GM23248 (cell line): Measurements from ENCODE around the gene MPND. TPM values are rescaled to one million over a fixed set of nuclear protein-coding genes. Genes with fewer than 3 reads are reported as not detected.
"Not testable (repeated sequence)": the region's sequence is repeated elsewhere in the genome, so short reads cannot be mapped to it uniquely, and the experiment has no call there.

Experiments used
- DNase-seq: peaks from one replicate; pipeline ENCODE4 v3.0.0-alpha.2; 2015
- H2AFZ ChIP-seq: fragments of 200-600 bp; sonication (generic); 2 replicates; pipeline ENCODE4 v1.6.1; 2016; ENCODE audit warnings: antibody characterized with exemption
- H3F3A ChIP-seq: fragments of 200-600 bp; sonication (generic); 2 replicates; pipeline ENCODE4 v1.6.1; 2016; ENCODE audit warnings: mild to moderate bottlenecking, antibody characterized with exemption, mixed run types; ENCODE audit not compliant: insufficient read depth
- H3K27ac ChIP-seq: fragments of 200-600 bp; sonication (generic); 2 replicates; pipeline ENCODE4 v1.5.1; 2016; ENCODE audit warnings: mild to moderate bottlenecking
- H3K27me3 ChIP-seq: fragments of 200-600 bp; sonication (generic); replicated peaks from 2 replicates; pipeline ENCODE4 v1.6.1; 2016; ENCODE audit warnings: mild to moderate bottlenecking; ENCODE audit not compliant: insufficient read depth
- H3K36me3 ChIP-seq: fragments of 200-600 bp; sonication (generic); 2 replicates; pipeline ENCODE4 v1.6.1; 2016; ENCODE audit warnings: low read depth, mild to moderate bottlenecking
- H3K4me1 ChIP-seq: fragments of 200-600 bp; sonication (generic); 2 replicates; pipeline ENCODE4 v1.6.1; 2016; ENCODE audit warnings: mild to moderate bottlenecking; ENCODE audit not compliant: insufficient read depth
- H3K4me2 ChIP-seq: fragments of 200-600 bp; sonication (generic); one replicate; pipeline ENCODE4 v1.6.1; 2016; ENCODE audit warnings: mild to moderate bottlenecking; ENCODE audit not compliant: unreplicated experiment
- H3K4me3 ChIP-seq: fragments of 200-600 bp; sonication (generic); 2 replicates; pipeline ENCODE4 v1.5.1; 2016; ENCODE audit warnings: mild to moderate bottlenecking
- H3K79me2 ChIP-seq: fragments of 200-600 bp; sonication (generic); 2 replicates; pipeline ENCODE4 v1.6.1; 2016; ENCODE audit warnings: mild to moderate bottlenecking; ENCODE audit not compliant: insufficient read depth
- H3K9ac ChIP-seq: fragments of 200-600 bp; sonication (generic); 2 replicates; pipeline ENCODE4 v1.6.1; 2016; ENCODE audit warnings: mild to moderate bottlenecking
- H3K9me2 ChIP-seq: fragments of 200-600 bp; sonication (generic); 2 replicates; pipeline ENCODE4 v1.6.1; 2016; ENCODE audit warnings: mixed run types, mild to moderate bottlenecking, moderate library complexity; ENCODE audit not compliant: insufficient read depth
- H3K9me3 ChIP-seq: fragments of 200-600 bp; sonication (generic); one replicate; pipeline ENCODE4 v1.6.1; 2017; ENCODE audit warnings: low read depth
- H4K20me1 ChIP-seq: fragments of 200-600 bp; sonication (generic); 2 replicates; pipeline ENCODE4 v1.6.0; 2016; ENCODE audit not compliant: insufficient read depth
- EZH2 ChIP-seq: fragments of 200-600 bp; sonication (generic); IDR thresholded peaks from 2 replicates; pipeline ENCODE4 v1.6.1; 2018; ENCODE audit warnings: antibody characterized with exemption, mild to moderate bottlenecking; ENCODE audit not compliant: insufficient read depth, poor library complexity, severe bottlenecking
- EZH2phosphoT487 ChIP-seq: fragments of 200-600 bp; sonication (generic); IDR thresholded peaks from 2 replicates; pipeline ENCODE4 v1.6.1; 2018; ENCODE audit warnings: antibody characterized with exemption, moderate library complexity, mild to moderate bottlenecking, low read depth; ENCODE audit not compliant: insufficient read depth
- WGBS, 2 experiments: methylation state at CpG; one replicate each; pipeline ENCODE4 v1.1.6; 2015 to 2017; ENCODE audit warnings: low lambda C conversion rate in 2 of 2, low coverage in 1 of 2; ENCODE audit errors: missing lambda C conversion rate in 2 of 2; 5-methylcytosine and 5-hydroxymethylcytosine counted together
- in situ Hi-C: fragments of 300-500 bp; cut with MboI; formaldehyde crosslinking; loops from 2 replicates; pipeline ENCODE4 v1.15.0; 2020
- polyA plus RNA-seq: library from polyadenylated mRNA; unstranded; fragments of >200 nt; fragmentation: Nextera tagmentation; extraction: Ambion mirVana; gene quantifications from 2 replicates; pipeline ENCODE4 v1.2.1, GENCODE V29; 2016
- total RNA-seq: library from RNA; depleted of rRNA; stranded (reverse); fragments of >200 nt; shearing (Covaris generic); gene quantifications from 2 replicates; pipeline ENCODE4 v1.2.3, GENCODE V29; 2014

Gene MPND
- total and polyA plus RNA-seq, 2 experiments from 2014 or later: 3.0 to 8.4 TPM

GRCh38 chr19:4327252-4327876 is 16.0 kb upstream of the MPND start:
- H3K9me2 ChIP-seq: no peaks in the 10 kb centered on the region
- 0 out of 2 replicates have a peak, but pooled peaks cover 5% of the 10 kb centered on the region for H3K27me3 ChIP-seq
- WGBS, 2 experiments: 1 to 2% methylated on average over 26 to 30 of the region's 30 CpGs
- no peaks in the 10 kb centered on the region for H4K20me1 ChIP-seq
- in situ Hi-C loops: no loop called here
- peak overlapping the region; percentile 76 for H2AFZ ChIP-seq
- no peaks in the 10 kb centered on the region for H3K79me2 ChIP-seq
- no peaks in the 10 kb centered on the region for H3K36me3 ChIP-seq
- H3K4me2 ChIP-seq: no peak overlapping the region
- no peaks in the 10 kb centered on the region for H3K4me1 ChIP-seq
- DNase-seq: peak; percentile 73
- H3K9ac ChIP-seq: no peak overlapping the region
- peak overlapping the region; percentile 66 for H3K4me3 ChIP-seq
- TF ChIP-seq EZH2phosphoT487: no peak
- TF ChIP-seq EZH2: no peak
- no peaks in the 10 kb centered on the region for H3K9me3 ChIP-seq
- H3K27ac ChIP-seq: no peak overlapping the region
- H3F3A ChIP-seq: no peaks in the 10 kb centered on the region

GRCh38 chr19:4327877-4328242 is 15.5 kb upstream of the MPND start:
- no peaks in the 10 kb centered on the region for H3K9me2 ChIP-seq
- in situ Hi-C loops: no loop called here
- H4K20me1 ChIP-seq: no peaks in the 10 kb centered on the region
- H3K4me1 ChIP-seq: no peaks in the 10 kb centered on the region
- TF ChIP-seq EZH2phosphoT487: no peak
- TF ChIP-seq EZH2: no peak
- H3K27me3 ChIP-seq: 0 out of 2 replicates have a peak, but pooled peaks cover 5% of the 10 kb centered on the region
- H3K36me3 ChIP-seq: no peaks in the 10 kb centered on the region
- peak overlapping the region; percentile 66 for H3K4me3 ChIP-seq
- H3K9me3 ChIP-seq: no peaks in the 10 kb centered on the region
- WGBS, 2 experiments: 10 to 11% methylated on average over 9 to 13 of the region's 13 CpGs
- no peak overlapping the region for H3K27ac ChIP-seq
- H3F3A ChIP-seq: no peaks in the 10 kb centered on the region
- H3K4me2 ChIP-seq: peak overlapping the region; percentile 38
- H3K9ac ChIP-seq: no peak overlapping the region
- no peak for DNase-seq
- H3K79me2 ChIP-seq: no peaks in the 10 kb centered on the region
- H2AFZ ChIP-seq: peak overlapping the region; percentile 76

GRCh38 chr19:4328243-4328990 is 14.9 kb upstream of the MPND start:
- Histone ChIP-seq H3K27ac (no peak overlapping the region), H2AFZ (peak overlapping the region; percentile 78), H3F3A (no peaks in the 10 kb centered on the region), H4K20me1 (no peaks in the 10 kb centered on the region), H3K4me2 (peak overlapping the region; percentile 71), H3K9me2 (no peaks in the 10 kb centered on the region), H3K79me2 (no peaks in the 10 kb centered on the region), H3K4me3 (peak overlapping the region; percentile 72), H3K4me1 (no peaks in the 10 kb centered on the region), H3K36me3 (no peaks in the 10 kb centered on the region), H3K9me3 (no peaks in the 10 kb centered on the region), H3K9ac (peak overlapping the region; percentile 71), H3K27me3 (0 out of 2 replicates have a peak, but pooled peaks cover 5% of the 10 kb centered on the region)
- in situ Hi-C loops: no loop called here
- WGBS, 2 experiments: 3 to 7% methylated on average over 18 to 48 of the region's 49 CpGs
- DNase-seq: peak; percentile 96
- TF ChIP-seq EZH2 (no peak), EZH2phosphoT487 (no peak)

- H3K9me3 ChIP-seq, H3K79me2 ChIP-seq, in situ Hi-C loops, H3K36me3 ChIP-seq, H3F3A ChIP-seq, H3K4me1 ChIP-seq, H3K27ac ChIP-seq, H4K20me1 ChIP-seq, H3K9me2 ChIP-seq, DNase-seq, H3K27me3 ChIP-seq: not testable (repeated sequence)
- peak overlapping the region; percentile 71 for H3K4me2 ChIP-seq
- peak overlapping the region; percentile 78 for H2AFZ ChIP-seq
- H3K4me3 ChIP-seq: peak overlapping the region; percentile 72
- WGBS, 2 experiments: 24 to 26% methylated on average over 25 to 35 of the region's 35 CpGs
- peak overlapping the region; percentile 71 for H3K9ac ChIP-seq
These were observed 14.2 kb upstream of the MPND start for GRCh38 chr19:4328991-4329681.
